ENCODE measurements around the gene VPS13D. TPM values are rescaled to one million over a fixed set of nuclear protein-coding genes. Genes with fewer than 3 reads are reported as not detected.

Gene VPS13D
- polyA plus RNA-seq, 1 experiment = 22.3 TPM

DNA sequence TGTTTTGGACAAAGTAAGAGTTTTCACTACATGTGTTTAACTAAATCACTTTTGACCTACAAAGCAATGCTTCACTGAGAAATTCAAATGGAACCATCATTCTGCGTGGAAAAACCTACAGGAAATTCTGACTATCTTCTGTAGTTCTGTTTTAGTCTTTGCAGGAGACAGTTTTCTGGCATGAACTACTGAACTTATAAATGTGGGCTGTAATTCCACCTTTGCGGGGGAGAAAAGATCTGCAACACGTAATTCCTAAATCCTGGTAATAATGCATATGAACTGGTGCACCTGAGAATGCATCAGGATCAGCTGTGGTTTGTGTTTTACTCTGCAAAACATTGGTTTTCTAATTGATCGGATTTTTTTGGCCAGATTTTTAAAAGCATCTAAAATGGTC lies 106.0 kb downstream of the VPS13D start:
- CTCF ChIA-PET = interaction anchor here (1.1 to 1.3 kb wide), 2 partner anchors 10 to 15 kb away, joined by 3 to 7 read pairs; no protein-coding TSS in a partner anchor

GRCh38 chr1:12336413-12336812 lies 106.6 kb downstream of the VPS13D start:
- Histone ChIP-seq H3K4me3 (ENCODE audit: low read depth, low read length) (no peak overlapping the region), H3K36me3 (ENCODE audit: control insufficient read depth, insufficient read depth, low read length) (no peaks in the 10 kb centered on the region; the same call in 1 of the 2 replicates), H3K27me3 (ENCODE audit: control insufficient read depth, insufficient read depth, low read length) (no peaks in the 10 kb centered on the region)
- no peak for DNase-seq (ENCODE audit: low read depth)
- TF ChIP-seq, protein P1, sequence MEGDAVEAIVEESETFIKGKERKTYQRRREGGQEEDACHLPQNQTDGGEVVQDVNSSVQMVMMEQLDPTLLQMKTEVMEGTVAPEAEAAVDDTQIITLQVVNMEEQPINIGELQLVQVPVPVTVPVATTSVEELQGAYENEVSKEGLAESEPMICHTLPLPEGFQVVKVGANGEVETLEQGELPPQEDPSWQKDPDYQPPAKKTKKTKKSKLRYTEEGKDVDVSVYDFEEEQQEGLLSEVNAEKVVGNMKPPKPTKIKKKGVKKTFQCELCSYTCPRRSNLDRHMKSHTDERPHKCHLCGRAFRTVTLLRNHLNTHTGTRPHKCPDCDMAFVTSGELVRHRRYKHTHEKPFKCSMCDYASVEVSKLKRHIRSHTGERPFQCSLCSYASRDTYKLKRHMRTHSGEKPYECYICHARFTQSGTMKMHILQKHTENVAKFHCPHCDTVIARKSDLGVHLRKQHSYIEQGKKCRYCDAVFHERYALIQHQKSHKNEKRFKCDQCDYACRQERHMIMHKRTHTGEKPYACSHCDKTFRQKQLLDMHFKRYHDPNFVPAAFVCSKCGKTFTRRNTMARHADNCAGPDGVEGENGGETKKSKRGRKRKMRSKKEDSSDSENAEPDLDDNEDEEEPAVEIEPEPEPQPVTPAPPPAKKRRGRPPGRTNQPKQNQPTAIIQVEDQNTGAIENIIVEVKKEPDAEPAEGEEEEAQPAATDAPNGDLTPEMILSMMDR (IDR thresholded peaks at IDR 0.05; ENCODE audit: insufficient read depth, low read depth, low read length) = no peak
- ChIA-PET POLR2A (interaction anchor here (0.6 kb wide), 1 partner anchor 183 kb away, joined by 3 read pairs; no protein-coding TSS in a partner anchor), CTCF (interaction anchor here (1.1 to 1.3 kb wide), 2 partner anchors 9 to 15 kb away, joined by 3 to 7 read pairs; no protein-coding TSS in a partner anchor)

More for the DNA sequence above, 106.0 kb downstream of the VPS13D start:
- no peaks in the 10 kb centered on the region; the same call in 1 of the 2 replicates for H3K36me3 ChIP-seq (ENCODE audit: control insufficient read depth, insufficient read depth, low read length)
- H3K27me3 ChIP-seq (ENCODE audit: control insufficient read depth, insufficient read depth, low read length) = no peaks in the 10 kb centered on the region
- DNase-seq (ENCODE audit: low read depth) = no peak
- POLR2A ChIA-PET = interaction anchor here (0.6 kb wide), 1 partner anchor 183 kb away, joined by 3 read pairs; no protein-coding TSS in a partner anchor
- no peak overlapping the region for H3K4me3 ChIP-seq (ENCODE audit: low read depth, low read length)
- TF ChIP-seq, protein P1 (IDR thresholded peaks at IDR 0.05; ENCODE audit: insufficient read depth, low read depth, low read length) = no peak

- ChIA-PET CTCF (no interaction called here), POLR2A (no interaction called here)
- no peak for DNase-seq (ENCODE audit: low read depth)
- H3K27me3 ChIP-seq (ENCODE audit: control insufficient read depth, insufficient read depth, low read length) = no peaks in the 10 kb centered on the region
- TF ChIP-seq, protein P1 (IDR thresholded peaks at IDR 0.05; ENCODE audit: insufficient read depth, low read depth, low read length) = no peak
- no peaks in the 10 kb centered on the region; the same call in 1 of the 2 replicates for H3K36me3 ChIP-seq (ENCODE audit: control insufficient read depth, insufficient read depth, low read length)
- H3K4me3 ChIP-seq (ENCODE audit: low read depth, low read length) = no peak overlapping the region
Measured at GRCh38 chr1:12338017-12338416, 108.2 kb downstream of the VPS13D start.

DNA sequence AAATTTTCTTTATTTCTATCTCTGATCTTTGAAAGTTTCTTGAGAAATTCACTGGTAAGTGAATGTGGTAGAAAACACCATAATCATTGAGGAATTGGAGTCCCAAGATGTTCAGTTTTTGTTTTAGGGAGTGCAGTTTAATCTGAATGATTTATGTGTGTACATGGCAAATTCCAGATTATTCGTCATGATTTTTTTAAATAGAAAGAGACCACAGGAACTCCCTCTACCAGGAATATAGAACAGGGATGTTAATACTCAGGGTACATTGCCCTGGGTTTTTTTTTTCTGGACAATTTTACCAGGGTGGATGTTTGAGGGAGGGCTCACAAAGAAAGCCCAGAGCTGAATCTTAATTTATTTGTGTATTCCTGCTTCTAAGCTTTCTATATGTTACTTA lies 109.0 kb downstream of the VPS13D start:
- Histone ChIP-seq H3K27me3 (ENCODE audit: control insufficient read depth, insufficient read depth, low read length) (no peaks in the 10 kb centered on the region), H3K4me3 (ENCODE audit: low read depth, low read length) (no peak overlapping the region), H3K36me3 (ENCODE audit: control insufficient read depth, insufficient read depth, low read length) (no peaks in the 10 kb centered on the region)
- POLR2A ChIA-PET = no interaction called here
- TF ChIP-seq, protein P1 (IDR thresholded peaks at IDR 0.05; ENCODE audit: insufficient read depth, low read depth, low read length) = no peak
- CTCF ChIA-PET = interaction anchor here (1.0 to 1.2 kb wide), 2 partner anchors 18 to 146 kb away, joined by 3 to 4 read pairs; no protein-coding TSS in a partner anchor
- no peak for DNase-seq (ENCODE audit: low read depth)

DNA sequence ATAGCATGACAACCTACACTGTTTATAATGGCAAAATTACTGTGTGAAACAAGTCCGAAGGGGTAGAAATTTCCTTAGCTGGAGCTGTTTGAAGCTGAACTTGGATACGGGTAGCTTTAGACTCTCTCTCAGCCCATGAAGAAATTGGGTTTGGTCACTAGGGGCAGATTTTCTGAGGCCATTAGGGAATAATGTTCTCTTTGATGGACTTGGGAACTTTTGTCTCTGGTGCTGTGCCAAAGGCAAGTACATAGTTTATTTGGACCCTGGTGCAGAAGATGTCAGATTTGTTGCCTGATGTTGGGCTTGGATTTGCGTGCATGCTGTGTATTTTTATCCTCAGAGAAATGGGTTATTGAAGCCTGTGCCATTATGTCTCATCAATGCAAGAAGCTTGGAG lies 109.6 kb downstream of the VPS13D start:
- H3K36me3 ChIP-seq (ENCODE audit: control insufficient read depth, insufficient read depth, low read length) = no peaks in the 10 kb centered on the region
- H3K27me3 ChIP-seq (ENCODE audit: control insufficient read depth, insufficient read depth, low read length) = no peaks in the 10 kb centered on the region
- CTCF ChIA-PET = interaction anchor here (1.0 to 1.2 kb wide), 2 partner anchors 17 to 145 kb away, joined by 3 to 4 read pairs; no protein-coding TSS in a partner anchor
- POLR2A ChIA-PET = no interaction called here
- no peak overlapping the region for H3K4me3 ChIP-seq (ENCODE audit: low read depth, low read length)
- DNase-seq (ENCODE audit: low read depth) = no peak
- TF ChIP-seq, protein P1 (IDR thresholded peaks at IDR 0.05; ENCODE audit: insufficient read depth, low read depth, low read length) = no peak
